Uterus (tissue), 4 donors: ENCODE measurements around the gene FANCC. TPM values are rescaled to one million over a fixed set of nuclear protein-coding genes. Genes with fewer than 3 reads are reported as not detected.

Source experiments
- DNase-seq, 2 donors: peaks; one replicate each; pipeline ENCODE4 v3.0.0-alpha.2; 2019 to 2020
- H3K27ac ChIP-seq, 2 donors: fragments of 200-600 bp; sonication (generic); 1 replicate in 1 of 2; 2 replicates in 1 of 2; pipeline ENCODE4 v1.5.1; 2016 to 2018
- H3K27me3 ChIP-seq, 2 donors: fragments of 200-600 bp; sonication (generic); one replicate each; pipeline ENCODE4 v1.5.1; 2018 to 2019; ENCODE audit warnings: control low read depth in 1 of 2
- H3K36me3 ChIP-seq, 2 donors: fragments of 200-600 bp; sonication (generic); one replicate each; pipeline ENCODE4 v1.5.1; 2019; ENCODE audit warnings: control low read depth in 1 of 2
- H3K4me1 ChIP-seq, 2 donors: fragments of 200-600 bp; sonication (generic); one replicate each; pipeline ENCODE4 v1.5.1; 2018 to 2019; ENCODE audit warnings: control low read depth in 1 of 2
- H3K4me3 ChIP-seq, 2 donors: fragments of 200-600 bp; sonication (generic); 1 replicate in 1 of 2; 2 replicates in 1 of 2; pipeline ENCODE4 v1.5.1; 2018 to 2019; ENCODE audit warnings: mild to moderate bottlenecking in 1 of 2
- H3K9me3 ChIP-seq, 2 donors: fragments of 200-600 bp; sonication (generic); one replicate each; pipeline ENCODE4 v1.5.1; 2019; ENCODE audit warnings: control low read depth in 1 of 2
- POLR2A ChIP-seq, 2 donors: fragments of 450-650 bp; IDR thresholded peaks; one replicate each; pipeline ENCODE4 v1.6.1; 2016; ENCODE audit warnings: antibody characterized with exemption in 2 of 2, mild to moderate bottlenecking in 1 of 2, moderate library complexity in 1 of 2
- intact Hi-C: fragments of 100-400 bp; cut with DNase I; formaldehyde crosslinking; loops from one replicate; pipeline ENCODE4 v1.15.1; 2023; ENCODE audit warnings: low total_unique reads
- total RNA-seq, 4 donors: library from RNA; depleted of rRNA in 3 of 4; stranded (reverse); fragments of >200 nt in 3 of 4; gene quantifications; one replicate each; pipeline versions ENCODE4 v1.1.0 to v1.2.4, GENCODE V29; 2014 to 2023
- TF ChIP-seq, protein P1 (sequence below), 4 experiments: fragments of 200-600 bp in 2 of 4; fragments of 450-650 bp in 2 of 4; sonication (generic) in 2 of 4; IDR thresholded peaks; one replicate each; pipeline ENCODE4 v1.5.1; 2016 to 2019; ENCODE audit warnings: antibody characterized with exemption in 4 of 4, mild to moderate bottlenecking in 2 of 4, moderate library complexity in 1 of 4
- donor health status: DM: yes; HTN: yes; CAD: no.

FANCC gene
- total RNA-seq, 4 donors from 2014 or later, result 4.1 to 21.4 (median 15.9) TPM

DNA sequence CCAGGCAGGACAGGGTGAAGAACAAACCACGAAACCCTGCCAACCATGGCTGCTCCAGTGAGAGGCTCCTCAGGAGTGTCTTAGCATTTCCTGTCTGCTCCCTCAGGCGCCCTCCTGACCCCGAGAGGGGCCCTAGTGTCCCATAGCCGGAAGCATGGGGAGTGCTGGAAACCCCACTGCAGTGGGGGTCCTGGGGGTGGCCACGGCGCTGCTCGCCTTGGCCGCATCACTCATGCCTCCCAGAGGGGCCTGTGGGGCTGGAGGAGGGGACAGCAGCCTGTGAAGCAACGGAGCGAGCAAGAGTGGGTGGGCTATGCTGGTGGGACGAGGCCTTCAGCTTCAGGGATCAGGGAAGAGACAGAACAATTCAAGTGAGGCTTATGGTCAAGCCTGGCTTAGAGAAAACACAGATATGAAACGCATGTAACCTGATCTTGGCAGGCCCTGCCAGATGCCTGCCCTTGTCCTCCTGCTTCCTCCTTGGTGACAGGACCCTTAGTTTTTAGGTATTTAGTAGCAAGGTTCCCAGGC, 219.1 kb downstream of the FANCC start:
- no peak for TF ChIP-seq POLR2A (IDR thresholded peaks at IDR 0.05)
- TF ChIP-seq, protein P1, sequence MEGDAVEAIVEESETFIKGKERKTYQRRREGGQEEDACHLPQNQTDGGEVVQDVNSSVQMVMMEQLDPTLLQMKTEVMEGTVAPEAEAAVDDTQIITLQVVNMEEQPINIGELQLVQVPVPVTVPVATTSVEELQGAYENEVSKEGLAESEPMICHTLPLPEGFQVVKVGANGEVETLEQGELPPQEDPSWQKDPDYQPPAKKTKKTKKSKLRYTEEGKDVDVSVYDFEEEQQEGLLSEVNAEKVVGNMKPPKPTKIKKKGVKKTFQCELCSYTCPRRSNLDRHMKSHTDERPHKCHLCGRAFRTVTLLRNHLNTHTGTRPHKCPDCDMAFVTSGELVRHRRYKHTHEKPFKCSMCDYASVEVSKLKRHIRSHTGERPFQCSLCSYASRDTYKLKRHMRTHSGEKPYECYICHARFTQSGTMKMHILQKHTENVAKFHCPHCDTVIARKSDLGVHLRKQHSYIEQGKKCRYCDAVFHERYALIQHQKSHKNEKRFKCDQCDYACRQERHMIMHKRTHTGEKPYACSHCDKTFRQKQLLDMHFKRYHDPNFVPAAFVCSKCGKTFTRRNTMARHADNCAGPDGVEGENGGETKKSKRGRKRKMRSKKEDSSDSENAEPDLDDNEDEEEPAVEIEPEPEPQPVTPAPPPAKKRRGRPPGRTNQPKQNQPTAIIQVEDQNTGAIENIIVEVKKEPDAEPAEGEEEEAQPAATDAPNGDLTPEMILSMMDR (IDR thresholded peaks at IDR 0.05), result no peak
- H3K36me3 ChIP-seq, result no peaks in the 10 kb centered on the region
- H3K4me1 ChIP-seq, result peaks cover 0 to 6% of the 10 kb centered on the region in 2 donors
- H3K27me3 ChIP-seq, result no peaks in the 10 kb centered on the region
- peak overlapping the region in 1 of 2 donors; percentile 9 for H3K27ac ChIP-seq
- H3K4me3 ChIP-seq, result no peak overlapping the region
- H3K9me3 ChIP-seq, result no peaks in the 10 kb centered on the region
- intact Hi-C loops, result no loop called here
- no peak for DNase-seq

DNA sequence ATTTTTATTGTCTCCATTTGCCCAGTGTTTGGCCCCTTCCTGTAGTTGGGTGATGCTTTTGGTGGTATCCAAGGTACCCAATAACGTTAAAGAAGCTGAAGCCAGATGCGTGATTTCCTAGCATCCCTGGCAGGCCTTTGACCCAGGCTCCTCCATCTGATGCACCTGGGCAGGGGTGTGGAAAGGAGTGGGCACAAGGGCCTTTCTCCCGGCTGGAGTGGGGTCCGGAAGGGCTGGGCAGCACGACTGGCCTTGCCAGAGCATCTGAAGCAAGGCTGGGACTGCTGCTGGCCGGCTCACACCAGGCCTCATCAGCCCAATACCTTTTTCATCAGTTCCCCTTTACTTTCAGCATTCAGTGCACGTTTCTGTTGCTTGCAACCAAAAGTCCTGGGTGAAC, 220.2 kb downstream of the FANCC start:
- Histone ChIP-seq H3K9me3 (no peaks in the 10 kb centered on the region), H3K27me3 (no peaks in the 10 kb centered on the region), H3K4me1 (peaks cover 0 to 15% of the 10 kb centered on the region in 2 donors), H3K4me3 (no peak overlapping the region), H3K27ac (no peak overlapping the region), H3K36me3 (no peaks in the 10 kb centered on the region)
- intact Hi-C loops, result no loop called here
- no peak for TF ChIP-seq POLR2A (IDR thresholded peaks at IDR 0.05)
- TF ChIP-seq, protein P1 (IDR thresholded peaks at IDR 0.05), result no peak
- no peak for DNase-seq

- intact Hi-C loops, result no loop called here
- TF ChIP-seq POLR2A (IDR thresholded peaks at IDR 0.05), result no peak
- TF ChIP-seq, protein P1 (IDR thresholded peaks at IDR 0.05), result no peak
- H3K4me1 ChIP-seq, result peaks cover 4 to 19% of the 10 kb centered on the region in 2 donors
- H3K27ac ChIP-seq, result peak overlapping the region in 1 of 2 donors; percentile 44
- no peaks in the 10 kb centered on the region for H3K36me3 ChIP-seq
- no peaks in the 10 kb centered on the region for H3K9me3 ChIP-seq
- DNase-seq, result no peak
- no peak overlapping the region for H3K4me3 ChIP-seq
- H3K27me3 ChIP-seq, result no peaks in the 10 kb centered on the region
Measured at GRCh38 chr9:95096807-95097206, 220.7 kb downstream of the FANCC start.

- Histone ChIP-seq H3K27ac (peak overlapping the region in 1 of 2 donors; percentile 44), H3K36me3 (no peaks in the 10 kb centered on the region), H3K9me3 (no peaks in the 10 kb centered on the region), H3K27me3 (no peaks in the 10 kb centered on the region), H3K4me1 (peaks cover 8 to 24% of the 10 kb centered on the region in 2 donors), H3K4me3 (no peak overlapping the region)
- no peak for TF ChIP-seq POLR2A (IDR thresholded peaks at IDR 0.05)
- TF ChIP-seq, protein P1 (IDR thresholded peaks at IDR 0.05), result no peak
- intact Hi-C loops, result no loop called here
- no peak for DNase-seq
Measured at GRCh38 chr9:95096381-95096780, 221.1 kb downstream of the FANCC start.

- Histone ChIP-seq H3K4me1 (peaks cover 12 to 28% of the 10 kb centered on the region in 2 donors), H3K27ac (peak overlapping the region; percentile 44 to 92), H3K4me3 (no peak overlapping the region), H3K36me3 (no peaks in the 10 kb centered on the region), H3K27me3 (no peaks in the 10 kb centered on the region), H3K9me3 (no peaks in the 10 kb centered on the region)
- DNase-seq, result no peak
- TF ChIP-seq, protein P1 (IDR thresholded peaks at IDR 0.05), result no peak
- TF ChIP-seq POLR2A (IDR thresholded peaks at IDR 0.05), result no peak
- intact Hi-C loops, result no loop called here
Measured at GRCh38 chr9:95095641-95096355, 221.7 kb downstream of the FANCC start.
